ENCODE measurements around the gene ARHGAP19.

The ARHGAP19 gene

DNA sequence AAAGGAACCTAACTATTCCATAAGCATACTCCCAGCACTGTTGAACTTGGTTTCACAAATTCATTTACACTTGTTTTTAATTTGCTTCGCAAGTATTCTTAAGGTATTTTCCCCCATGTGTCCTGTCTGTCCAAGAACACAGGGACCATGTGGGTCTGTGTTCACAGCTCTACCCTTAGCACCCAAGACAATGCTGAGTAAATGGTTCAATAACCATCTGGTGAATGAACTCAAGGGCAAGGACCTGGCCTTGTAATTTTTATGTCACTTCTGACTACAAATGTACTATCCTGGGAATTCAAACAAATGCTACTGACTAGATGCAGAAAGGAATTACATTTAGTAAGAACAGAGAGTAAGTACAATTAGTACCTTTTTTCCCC lies 63.7 kb downstream of the ARHGAP19 start:
- TF ChIP-seq, protein P1, sequence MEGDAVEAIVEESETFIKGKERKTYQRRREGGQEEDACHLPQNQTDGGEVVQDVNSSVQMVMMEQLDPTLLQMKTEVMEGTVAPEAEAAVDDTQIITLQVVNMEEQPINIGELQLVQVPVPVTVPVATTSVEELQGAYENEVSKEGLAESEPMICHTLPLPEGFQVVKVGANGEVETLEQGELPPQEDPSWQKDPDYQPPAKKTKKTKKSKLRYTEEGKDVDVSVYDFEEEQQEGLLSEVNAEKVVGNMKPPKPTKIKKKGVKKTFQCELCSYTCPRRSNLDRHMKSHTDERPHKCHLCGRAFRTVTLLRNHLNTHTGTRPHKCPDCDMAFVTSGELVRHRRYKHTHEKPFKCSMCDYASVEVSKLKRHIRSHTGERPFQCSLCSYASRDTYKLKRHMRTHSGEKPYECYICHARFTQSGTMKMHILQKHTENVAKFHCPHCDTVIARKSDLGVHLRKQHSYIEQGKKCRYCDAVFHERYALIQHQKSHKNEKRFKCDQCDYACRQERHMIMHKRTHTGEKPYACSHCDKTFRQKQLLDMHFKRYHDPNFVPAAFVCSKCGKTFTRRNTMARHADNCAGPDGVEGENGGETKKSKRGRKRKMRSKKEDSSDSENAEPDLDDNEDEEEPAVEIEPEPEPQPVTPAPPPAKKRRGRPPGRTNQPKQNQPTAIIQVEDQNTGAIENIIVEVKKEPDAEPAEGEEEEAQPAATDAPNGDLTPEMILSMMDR (IDR thresholded peaks at IDR 0.05; ENCODE audit: insufficient read depth, low read depth, low read length, missing control alignments), result no peak
- DNase-seq (ENCODE audit: low read depth), result no peak
- no peak overlapping the region for H3K4me3 ChIP-seq (ENCODE audit: low read depth, low read length)

DNA sequence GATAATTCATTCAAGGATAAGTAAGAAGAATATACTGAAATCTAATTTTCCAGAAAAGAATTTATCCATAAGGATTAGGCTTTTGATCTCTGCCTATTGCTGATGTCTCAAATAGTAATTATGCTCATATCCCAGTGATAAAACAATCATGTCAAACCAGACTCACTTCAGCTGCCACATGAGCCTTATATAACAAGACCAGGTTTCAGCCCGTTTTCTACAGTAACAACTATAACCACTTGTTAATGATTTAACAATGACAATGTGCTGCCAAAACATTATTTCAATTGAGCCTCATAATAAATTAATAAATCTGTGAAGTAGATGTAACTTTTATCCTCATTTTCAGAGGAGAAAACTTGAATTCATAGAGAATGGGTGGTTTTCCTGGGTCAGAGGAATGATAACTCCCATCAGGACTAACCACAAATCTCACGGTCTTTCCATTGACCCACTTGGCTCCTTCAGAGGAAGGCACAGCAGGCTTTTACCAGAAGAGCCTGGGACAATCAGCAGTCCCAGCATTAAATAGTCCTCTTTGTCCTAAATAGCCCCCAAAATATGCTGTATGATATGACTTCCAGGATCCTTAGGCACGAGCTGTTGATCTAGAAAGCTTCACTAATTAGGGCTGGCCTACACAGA lies 64.2 kb downstream of the ARHGAP19 start:
- no peak for DNase-seq (ENCODE audit: low read depth)
- no peak overlapping the region for H3K4me3 ChIP-seq (ENCODE audit: low read depth, low read length)
- TF ChIP-seq, protein P1 (IDR thresholded peaks at IDR 0.05; ENCODE audit: insufficient read depth, low read depth, low read length, missing control alignments), result no peak

- no peak overlapping the region for H3K4me3 ChIP-seq (ENCODE audit: low read depth, low read length)
- DNase-seq (ENCODE audit: low read depth), result no peak
- TF ChIP-seq, protein P1 (IDR thresholded peaks at IDR 0.05; ENCODE audit: insufficient read depth, low read depth, low read length, missing control alignments), result no peak
These were observed 66.0 kb downstream of the ARHGAP19 start for GRCh38 chr10:97226398-97226797.

DNA sequence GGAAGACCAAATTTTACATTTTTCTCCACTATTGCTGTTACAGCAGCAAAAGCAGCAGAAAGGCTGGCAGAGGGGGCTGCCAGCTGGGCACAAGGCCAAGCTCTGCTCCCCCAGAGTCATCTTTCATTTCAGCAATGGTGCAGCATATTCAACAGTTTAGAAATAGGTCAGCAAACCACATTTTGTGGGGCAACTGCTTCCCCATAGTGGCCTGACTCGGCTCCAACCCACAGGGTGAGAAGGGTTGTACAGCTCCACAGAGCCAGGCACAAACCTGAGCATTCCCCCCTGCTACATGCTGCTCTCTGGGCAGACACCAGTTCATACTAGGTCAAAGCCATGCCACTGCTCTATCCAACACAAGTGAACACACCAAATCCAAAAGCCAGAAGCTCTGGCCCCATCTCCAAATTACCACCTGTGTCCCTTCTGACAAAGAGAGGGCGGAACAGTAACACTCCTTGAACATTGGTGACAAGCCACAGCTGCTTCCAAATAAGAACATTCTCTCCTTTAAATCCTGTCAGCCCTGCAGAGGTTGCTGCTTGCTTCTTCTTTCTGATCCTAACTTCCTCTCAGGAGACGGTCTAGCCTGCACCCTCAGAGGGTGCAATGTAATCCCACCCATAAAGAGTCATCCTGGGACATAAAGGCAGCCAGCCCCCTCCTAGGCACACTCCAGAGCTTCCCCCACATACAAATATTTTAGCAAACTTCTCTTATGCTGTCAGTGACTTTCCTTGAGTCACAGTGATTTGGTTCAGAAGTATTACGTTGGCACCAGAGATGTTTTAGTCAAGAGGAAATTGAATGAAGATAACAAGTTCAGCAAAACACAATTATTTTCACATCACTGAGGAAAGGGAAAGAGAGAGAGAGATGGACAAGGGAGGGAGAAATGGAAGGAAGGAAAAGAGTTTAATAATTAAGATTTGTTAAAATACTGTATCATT lies 67.7 kb downstream of the ARHGAP19 start:
- TF ChIP-seq, protein P1 (IDR thresholded peaks at IDR 0.05; ENCODE audit: insufficient read depth, low read depth, low read length, missing control alignments), result no peak
- no peak overlapping the region for H3K4me3 ChIP-seq (ENCODE audit: low read depth, low read length)
- DNase-seq (ENCODE audit: low read depth), result no peak

GRCh38 chr10:97222326-97222961 lies 70.0 kb downstream of the ARHGAP19 start:
- H3K4me3 ChIP-seq (ENCODE audit: low read depth, low read length), result no peak overlapping the region
- TF ChIP-seq, protein P1 (IDR thresholded peaks at IDR 0.05; ENCODE audit: insufficient read depth, low read depth, low read length, missing control alignments), result no peak
- DNase-seq (ENCODE audit: low read depth), result no peak

DNA sequence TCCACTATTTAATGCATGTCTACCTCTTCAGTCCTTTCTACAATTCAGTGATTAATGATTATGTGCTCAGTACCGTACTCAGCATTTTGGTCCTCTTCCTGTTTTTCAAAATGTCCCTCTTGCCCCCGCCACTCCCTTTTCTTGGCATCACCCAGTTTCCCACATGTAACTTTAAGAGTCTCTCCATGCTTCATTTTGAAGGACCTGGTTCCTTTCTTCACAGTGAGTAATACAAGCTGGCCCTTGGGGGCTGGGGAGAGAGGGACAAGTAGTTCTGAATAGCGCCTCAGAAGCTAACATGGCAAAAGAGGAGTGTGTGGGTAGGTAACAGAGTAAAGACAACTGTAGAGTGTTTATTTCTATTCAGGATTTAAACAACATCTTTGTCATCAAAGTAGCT lies 72.1 kb downstream of the ARHGAP19 start:
- H3K4me3 ChIP-seq (ENCODE audit: low read depth, low read length), result no peak overlapping the region
- no peak for DNase-seq (ENCODE audit: low read depth)
- TF ChIP-seq, protein P1 (IDR thresholded peaks at IDR 0.05; ENCODE audit: insufficient read depth, low read depth, low read length, missing control alignments), result no peak

Data from GM12865 (cell line).